A673 (cell line): Measurements from ENCODE around the gene MEAK7.

Experiments
- EZH2 ChIP-seq: fragments of 200-600 bp; sonication (generic); IDR thresholded peaks from 2 replicates; pipeline ENCODE4 v1.6.1; 2017; ENCODE audit warnings: borderline replicate concordance, low read depth, mild to moderate bottlenecking, mixed read lengths, antibody characterized with exemption, low read length; ENCODE audit not compliant: poor library complexity, severe bottlenecking
- TF ChIP-seq, protein P1 (sequence below): fragments of 300-800, 200-600 bp; sonication (generic); conservative IDR thresholded peaks from 2 replicates; pipeline ENCODE4 v1.5.1; 2017; ENCODE audit warnings: low read depth, mild to moderate bottlenecking, antibody characterized with exemption, low read length, moderate library complexity, mixed read lengths

DNA sequence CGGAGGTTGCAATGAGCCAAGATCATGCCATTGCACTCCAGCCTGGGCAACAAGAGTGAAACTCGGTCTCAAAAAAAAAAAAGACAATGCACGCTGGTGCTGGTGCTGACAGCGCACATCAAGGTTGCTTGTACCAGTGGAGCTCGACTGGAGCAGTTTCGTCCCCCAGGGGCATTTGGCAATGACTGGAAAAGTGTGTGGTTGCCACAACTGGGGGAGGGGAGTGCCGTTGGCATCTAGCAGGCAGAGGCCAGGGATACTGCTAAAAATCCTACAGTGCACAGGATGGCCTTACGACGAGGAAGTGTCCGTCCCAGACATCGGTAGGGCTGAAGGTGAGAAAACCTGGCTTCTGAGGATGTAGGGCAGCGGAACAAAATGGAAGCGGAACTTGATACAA, 2.4 kb downstream of the MEAK7 start:
- TF ChIP-seq, protein P1, sequence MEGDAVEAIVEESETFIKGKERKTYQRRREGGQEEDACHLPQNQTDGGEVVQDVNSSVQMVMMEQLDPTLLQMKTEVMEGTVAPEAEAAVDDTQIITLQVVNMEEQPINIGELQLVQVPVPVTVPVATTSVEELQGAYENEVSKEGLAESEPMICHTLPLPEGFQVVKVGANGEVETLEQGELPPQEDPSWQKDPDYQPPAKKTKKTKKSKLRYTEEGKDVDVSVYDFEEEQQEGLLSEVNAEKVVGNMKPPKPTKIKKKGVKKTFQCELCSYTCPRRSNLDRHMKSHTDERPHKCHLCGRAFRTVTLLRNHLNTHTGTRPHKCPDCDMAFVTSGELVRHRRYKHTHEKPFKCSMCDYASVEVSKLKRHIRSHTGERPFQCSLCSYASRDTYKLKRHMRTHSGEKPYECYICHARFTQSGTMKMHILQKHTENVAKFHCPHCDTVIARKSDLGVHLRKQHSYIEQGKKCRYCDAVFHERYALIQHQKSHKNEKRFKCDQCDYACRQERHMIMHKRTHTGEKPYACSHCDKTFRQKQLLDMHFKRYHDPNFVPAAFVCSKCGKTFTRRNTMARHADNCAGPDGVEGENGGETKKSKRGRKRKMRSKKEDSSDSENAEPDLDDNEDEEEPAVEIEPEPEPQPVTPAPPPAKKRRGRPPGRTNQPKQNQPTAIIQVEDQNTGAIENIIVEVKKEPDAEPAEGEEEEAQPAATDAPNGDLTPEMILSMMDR = no peak
- no peak for TF ChIP-seq EZH2
